Measurements from ENCODE around the gene RFX2. TPM values are rescaled to one million over a fixed set of nuclear protein-coding genes. Genes with fewer than 3 reads are reported as not detected.

RFX2 gene
- total RNA-seq, 1 donor: 10.7 TPM

DNA sequence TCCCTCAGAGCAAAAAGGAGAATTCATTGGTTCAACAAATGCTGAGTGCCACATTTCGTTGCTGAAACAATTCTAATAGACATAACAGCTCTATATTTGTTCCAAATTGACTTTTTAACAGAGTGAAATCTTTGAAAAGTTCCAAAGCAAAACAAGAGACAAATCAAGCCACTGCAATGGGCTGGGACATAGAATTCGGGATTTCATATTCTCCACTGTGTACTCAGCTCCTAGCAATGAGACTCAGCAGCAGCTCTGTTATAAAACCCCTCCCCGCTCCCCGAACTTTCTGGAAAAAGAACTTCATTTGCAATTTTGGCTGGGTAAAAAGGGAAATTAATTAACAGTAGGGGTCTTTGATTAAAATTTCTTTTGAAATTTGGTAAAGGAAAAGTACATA is 11.3 kb downstream of the RFX2 start:
- no peak for DNase-seq (ENCODE audit: low read depth)
- H3K4me3 ChIP-seq (ENCODE audit: low read depth, low read length): no peak overlapping the region
- TF ChIP-seq, protein P1, sequence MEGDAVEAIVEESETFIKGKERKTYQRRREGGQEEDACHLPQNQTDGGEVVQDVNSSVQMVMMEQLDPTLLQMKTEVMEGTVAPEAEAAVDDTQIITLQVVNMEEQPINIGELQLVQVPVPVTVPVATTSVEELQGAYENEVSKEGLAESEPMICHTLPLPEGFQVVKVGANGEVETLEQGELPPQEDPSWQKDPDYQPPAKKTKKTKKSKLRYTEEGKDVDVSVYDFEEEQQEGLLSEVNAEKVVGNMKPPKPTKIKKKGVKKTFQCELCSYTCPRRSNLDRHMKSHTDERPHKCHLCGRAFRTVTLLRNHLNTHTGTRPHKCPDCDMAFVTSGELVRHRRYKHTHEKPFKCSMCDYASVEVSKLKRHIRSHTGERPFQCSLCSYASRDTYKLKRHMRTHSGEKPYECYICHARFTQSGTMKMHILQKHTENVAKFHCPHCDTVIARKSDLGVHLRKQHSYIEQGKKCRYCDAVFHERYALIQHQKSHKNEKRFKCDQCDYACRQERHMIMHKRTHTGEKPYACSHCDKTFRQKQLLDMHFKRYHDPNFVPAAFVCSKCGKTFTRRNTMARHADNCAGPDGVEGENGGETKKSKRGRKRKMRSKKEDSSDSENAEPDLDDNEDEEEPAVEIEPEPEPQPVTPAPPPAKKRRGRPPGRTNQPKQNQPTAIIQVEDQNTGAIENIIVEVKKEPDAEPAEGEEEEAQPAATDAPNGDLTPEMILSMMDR (IDR thresholded peaks at IDR 0.05; ENCODE audit: insufficient read depth, low read length): no peak

- no peak overlapping the region for H3K4me3 ChIP-seq (ENCODE audit: low read depth, low read length)
- TF ChIP-seq, protein P1 (IDR thresholded peaks at IDR 0.05; ENCODE audit: insufficient read depth, low read length): no peak
- DNase-seq (ENCODE audit: low read depth): peak; percentile 76
Observed at GRCh38 chr19:6098574-6098973, 11.7 kb downstream of the RFX2 start.

- TF ChIP-seq, protein P1 (IDR thresholded peaks at IDR 0.05; ENCODE audit: insufficient read depth, low read length): no peak
- DNase-seq (ENCODE audit: low read depth): peak; percentile 37
- H3K4me3 ChIP-seq (ENCODE audit: low read depth, low read length): no peak overlapping the region
Observed at GRCh38 chr19:6097911-6098310, 12.4 kb downstream of the RFX2 start.

GRCh38 chr19:6095760-6096159 is 14.5 kb downstream of the RFX2 start:
- DNase-seq (ENCODE audit: low read depth): no peak
- TF ChIP-seq, protein P1 (IDR thresholded peaks at IDR 0.05; ENCODE audit: insufficient read depth, low read length): no peak
- no peak overlapping the region for H3K4me3 ChIP-seq (ENCODE audit: low read depth, low read length)

DNA sequence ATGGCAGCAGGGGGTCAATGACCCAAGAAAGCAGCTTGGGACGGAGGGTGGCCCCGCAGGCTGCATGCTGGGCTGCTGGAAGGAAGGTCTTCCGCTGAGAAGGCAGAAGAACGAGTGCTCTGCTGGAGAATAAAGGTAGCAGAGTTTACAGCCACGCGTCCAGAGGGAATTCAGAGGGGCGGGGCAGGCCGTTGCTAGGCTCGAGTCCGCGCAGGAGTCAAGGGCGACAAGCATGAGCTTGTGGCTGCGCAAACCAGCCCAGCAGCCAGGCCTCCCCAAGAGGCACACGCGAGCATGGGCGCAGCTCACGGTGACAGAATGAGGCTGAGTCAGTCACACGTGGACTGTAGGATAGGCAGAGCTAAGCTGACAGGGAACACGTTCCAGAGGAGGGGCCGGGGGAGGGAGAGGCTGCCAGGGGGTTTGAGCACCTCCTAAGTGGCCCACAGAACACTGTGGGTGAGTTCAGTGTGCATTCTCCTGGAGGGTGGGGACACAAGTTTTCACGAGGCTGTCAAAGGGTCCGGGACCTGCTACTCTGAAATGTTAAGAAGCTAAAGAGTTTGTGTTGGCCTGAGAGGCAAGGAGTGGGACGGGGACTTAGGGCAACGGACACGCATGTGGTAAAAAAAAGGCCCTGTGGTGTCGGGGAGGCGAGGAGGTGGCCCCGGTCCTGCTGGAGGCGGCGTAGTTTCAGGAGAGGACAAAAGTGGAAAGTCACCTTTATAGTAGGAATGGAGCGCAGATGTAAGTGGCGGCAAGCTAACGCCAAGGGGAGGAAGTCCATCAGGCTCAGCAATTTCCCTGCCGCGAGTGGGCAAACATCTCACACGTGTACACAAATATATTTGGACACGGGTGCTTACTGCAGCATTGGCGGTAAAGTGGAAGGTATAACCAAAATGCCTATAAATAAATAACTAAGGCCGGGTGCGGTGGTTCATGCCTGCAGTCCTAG is 17.7 kb downstream of the RFX2 start:
- DNase-seq (ENCODE audit: low read depth): peak; percentile 87
- TF ChIP-seq, protein P1 (IDR thresholded peaks at IDR 0.05; ENCODE audit: insufficient read depth, low read length): no peak

DNA sequence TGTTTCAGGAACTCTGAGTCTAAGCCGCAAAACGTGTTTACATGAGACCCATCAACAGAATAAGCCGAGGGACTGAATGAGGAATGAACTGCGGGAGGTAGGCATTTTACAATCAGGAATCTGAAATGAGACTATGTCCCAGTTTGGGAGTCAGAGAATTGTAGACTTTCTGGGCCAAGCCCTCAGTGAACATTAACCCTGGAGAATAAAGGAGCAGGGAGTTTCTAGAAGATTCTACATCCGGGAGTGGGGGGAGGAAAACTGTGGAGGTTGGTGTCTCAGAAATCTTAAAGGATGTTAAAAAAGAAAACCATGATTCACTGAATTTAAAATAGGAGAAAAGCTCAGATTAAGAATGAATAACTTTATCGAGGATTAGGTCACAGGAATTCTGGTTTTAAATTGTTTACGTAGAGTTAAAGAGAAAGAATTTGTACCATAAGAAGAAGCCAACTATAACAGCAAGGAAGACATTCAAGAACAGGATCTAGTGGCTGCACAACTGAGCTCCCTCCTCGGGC is 18.5 kb downstream of the RFX2 start:
- peak; percentile 80 for DNase-seq (ENCODE audit: low read depth)
- TF ChIP-seq, protein P1 (IDR thresholded peaks at IDR 0.05; ENCODE audit: insufficient read depth, low read length): no peak

More for the DNA sequence above, 17.7 kb downstream of the RFX2 start:
- peak overlapping the region; percentile 53 for H3K4me3 ChIP-seq (ENCODE audit: low read depth, low read length)

More for the DNA sequence above, 18.5 kb downstream of the RFX2 start:
- H3K4me3 ChIP-seq (ENCODE audit: low read depth, low read length): peak overlapping the region; percentile 53

Data from fibroblast of the aortic adventitia (primary cell).